ENCODE results near the gene SMOC2.

DNA sequence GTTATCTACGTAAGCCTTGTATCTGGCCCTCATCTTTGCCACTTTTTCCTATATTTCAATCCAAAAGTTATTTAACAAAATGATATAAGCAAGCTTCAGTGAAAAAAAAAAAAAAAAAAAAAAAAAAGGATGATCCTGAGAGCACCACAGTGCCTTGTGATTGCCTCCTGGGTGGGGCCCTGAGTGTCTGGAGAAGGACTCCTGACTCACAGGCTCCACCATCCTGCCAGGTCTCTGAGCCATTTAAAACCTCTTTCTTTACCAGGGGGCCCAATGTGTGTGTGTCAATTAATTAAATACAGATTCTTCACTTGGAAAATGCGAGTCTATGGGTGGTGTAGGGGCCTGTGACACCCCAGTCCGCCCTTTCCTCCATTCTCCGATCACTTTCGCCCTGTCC is 105.2 kb downstream of the SMOC2 start:
- TF ChIP-seq CTCF (IDR thresholded peaks at IDR 0.05) = no peak
- no peak for TF ChIP-seq POLR2A (IDR thresholded peaks at IDR 0.05)

Measured in thyroid gland (tissue), 4 donors.